Measurements from ENCODE around the gene KIF21B. TPM values are rescaled to one million over a fixed set of nuclear protein-coding genes. Genes with fewer than 3 reads are reported as not detected.
A peak's percentile ranks its signal among the peaks of the same experiment; 100 is the strongest.

KIF21B gene
- total RNA-seq (2022) (2.4 and 2.6 TPM in 2 replicates), Bru-seq, nascent RNA (percentile 35 among the genes with signal in this experiment), BruChase-seq, experiment 1, labeled RNA remaining after a 2-hour chase (percentile 34 among the genes with signal in this experiment), BruChase-seq, experiment 2, labeled RNA remaining after a 6-hour chase (percentile 39 among the genes with signal in this experiment)
- long read RNA-seq, partial matches to known transcripts: 3 of 5 reads
- long read RNA-seq, other reads (novel, unspliced or antisense): 2 of 5 reads

- Histone ChIP-seq H3K4me3 (ENCODE audit: low read depth, low read length) (peak within 1 kb of the TSS; percentile 63), H3K36me3 (ENCODE audit: control insufficient read depth, insufficient read depth, low read length) (no peaks in the 10 kb centered on the region), H3K27me3 (replicated peaks; ENCODE audit: control insufficient read depth, insufficient read depth, low read length) (no peaks in the 10 kb centered on the region; the same call in 1 of the 2 replicates), H3K9me3 (no peaks in the 10 kb centered on the region), H3K4me1 (peaks cover 21% of the 10 kb centered on the region)
- ChIA-PET POLR2A (interaction anchor here (1.2 kb wide), 1 partner anchor 128 kb away, joined by 4 read pairs; the partner anchor contains the start of gene INAVA), CTCF (interaction anchor here (0.7 kb wide), 1 partner anchor 338 kb away, joined by 13 read pairs; no protein-coding TSS in a partner anchor)
- peak; percentile 87 to 94 for DNase-seq
- Mint-ChIP-seq H3K27me3 (ENCODE audit: insufficient read depth, unreplicated experiment) (peaks cover 3% of the 10 kb centered on the region), H3K4me1 (ENCODE audit: low read depth, unreplicated experiment) (peaks cover 25% of the 10 kb centered on the region), H3K9me3 (ENCODE audit: unreplicated experiment) (no peaks in the 10 kb centered on the region), H3K27ac (ENCODE audit: unreplicated experiment) (no peak within 1 kb of the TSS), H3K4me3 (ENCODE audit: unreplicated experiment) (peak within 1 kb of the TSS; percentile 66), H3K36me3 (ENCODE audit: insufficient read depth, unreplicated experiment) (no peaks in the 10 kb centered on the region)
- no peak for TF ChIP-seq CTCF (IDR thresholded peaks at IDR 0.05; ENCODE audit: insufficient read depth in 1 of 2, low read depth in 1 of 2, low read length in 1 of 2, severe bottlenecking in 1 of 2, unreplicated experiment in 1 of 2)
- intact Hi-C loops (cut with micrococcal nuclease; ENCODE audit: unreplicated experiment): loop anchor here (5.0 kb wide), 2 partner anchors 46 to 131 kb away; partner anchors contain the start of gene INAVA
- no TSS peak for BruUV-seq (replicated peaks)
These were observed at the start of gene KIF21B for GRCh38 chr1:201023517-201023902. TSS of gene KIF21B (minus strand) at chr1:201023714. CDS start at chr1:201023383, 331 bp downstream.

- BruUV-seq (replicated peaks): no TSS peak
- no peak for DNase-seq
- Mint-ChIP-seq H3K27ac (ENCODE audit: unreplicated experiment) (no peak overlapping the region), H3K4me1 (ENCODE audit: low read depth, unreplicated experiment) (no peaks in the 10 kb centered on the region), H3K36me3 (ENCODE audit: insufficient read depth, unreplicated experiment) (no peaks in the 10 kb centered on the region), H3K9me3 (ENCODE audit: unreplicated experiment) (no peaks in the 10 kb centered on the region), H3K27me3 (ENCODE audit: insufficient read depth, unreplicated experiment) (peaks cover 2% of the 10 kb centered on the region), H3K4me3 (ENCODE audit: unreplicated experiment) (no peak overlapping the region)
- no peak for TF ChIP-seq CTCF (IDR thresholded peaks at IDR 0.05; ENCODE audit: insufficient read depth in 1 of 2, low read depth in 1 of 2, low read length in 1 of 2, severe bottlenecking in 1 of 2, unreplicated experiment in 1 of 2)
- ChIA-PET POLR2A (no interaction called here), CTCF (no interaction called here)
- intact Hi-C loops (cut with micrococcal nuclease; ENCODE audit: unreplicated experiment): no loop called here
- Histone ChIP-seq H3K4me1 (no peaks in the 10 kb centered on the region), H3K4me3 (ENCODE audit: low read depth, low read length) (no peak overlapping the region), H3K9me3 (no peaks in the 10 kb centered on the region), H3K27me3 (replicated peaks; ENCODE audit: control insufficient read depth, insufficient read depth, low read length) (no peaks in the 10 kb centered on the region), H3K36me3 (ENCODE audit: control insufficient read depth, insufficient read depth, low read length) (no peaks in the 10 kb centered on the region)
These were observed 49.4 kb upstream of the KIF21B start for GRCh38 chr1:201072922-201073321.

- no peak for DNase-seq
- no TSS peak for BruUV-seq (replicated peaks)
- ChIA-PET POLR2A (no interaction called here), CTCF (no interaction called here)
- H3K27ac Mint-ChIP-seq (ENCODE audit: unreplicated experiment): no peak overlapping the region
- no peaks in the 10 kb centered on the region for H3K4me1 ChIP-seq
- H3K9me3 ChIP-seq: no peaks in the 10 kb centered on the region
- TF ChIP-seq CTCF (IDR thresholded peaks at IDR 0.05; ENCODE audit: insufficient read depth in 1 of 2, low read depth in 1 of 2, low read length in 1 of 2, severe bottlenecking in 1 of 2, unreplicated experiment in 1 of 2): no peak
- H3K4me3 ChIP-seq (ENCODE audit: low read depth, low read length): no peak overlapping the region
- no peaks in the 10 kb centered on the region for H3K4me1 Mint-ChIP-seq (ENCODE audit: low read depth, unreplicated experiment)
- no peaks in the 10 kb centered on the region for H3K36me3 ChIP-seq (ENCODE audit: control insufficient read depth, insufficient read depth, low read length)
- no peaks in the 10 kb centered on the region for H3K27me3 ChIP-seq (replicated peaks; ENCODE audit: control insufficient read depth, insufficient read depth, low read length)
- no peak overlapping the region for H3K4me3 Mint-ChIP-seq (ENCODE audit: unreplicated experiment)
- H3K36me3 Mint-ChIP-seq (ENCODE audit: insufficient read depth, unreplicated experiment): no peaks in the 10 kb centered on the region
- intact Hi-C loops (cut with micrococcal nuclease; ENCODE audit: unreplicated experiment): no loop called here
- H3K9me3 Mint-ChIP-seq (ENCODE audit: unreplicated experiment): no peaks in the 10 kb centered on the region
- H3K27me3 Mint-ChIP-seq (ENCODE audit: insufficient read depth, unreplicated experiment): peaks cover 2% of the 10 kb centered on the region
These were observed 48.6 kb upstream of the KIF21B start for GRCh38 chr1:201072149-201072548.
